GM12878 (cell line): Measurements from ENCODE around the gene SVBP. TPM values are rescaled to one million over a fixed set of nuclear protein-coding genes. Genes with fewer than 3 reads are reported as not detected.

Experiments used
- ATAC-seq: fragments of 200-7000 bp; cut with Tn5 transposase; 3 replicates; pipeline ENCODE4 v1.9.1; 2020; ENCODE audit warnings: mild to moderate bottlenecking, moderate library complexity
- BruUV-seq: library from RNA; stranded (reverse); fragments of 400-500 nt; replicated peaks from 2 replicates; lab custom pipeline; 2021; lab: Mats Ljungman, UMichigan
- CTCF ChIA-PET: fragments of 300-600 bp; sonication (Branson Sonifier 250); formaldehyde crosslinking; extraction: SDS; loops from one replicate; lab custom pipeline; 2021; ENCODE audit warnings: inconsistent platforms; lab: Yijun Ruan, JAX
- POLR2A ChIA-PET: fragments of 350-600 bp; formaldehyde crosslinking; extraction: SDS; loops from one replicate; lab custom pipeline; 2021; ENCODE audit warnings: inconsistent platforms; lab: Charles Lee
- RAD21 ChIA-PET: fragments of 300-600 bp; sonication (Branson Sonifier 250); formaldehyde crosslinking; loops from one replicate; lab custom pipeline; 2023; ENCODE audit warnings: antibody characterized with exemption; ENCODE audit not compliant: unreplicated experiment; lab: Charles Lee
- SMC1A ChIA-PET: fragments of 300-600 bp; sonication (Branson Sonifier 250); formaldehyde crosslinking; loops from one replicate; lab custom pipeline; 2023; ENCODE audit not compliant: unreplicated experiment, uncharacterized antibody; lab: Charles Lee
- DNase-seq: peaks from one replicate; pipeline ENCODE4 v3.0.0-alpha.2; 2011; ENCODE audit warnings: low read depth, low spot score
- FAIRE-seq: peaks from 3 replicates; lab custom pipeline; 2011; peaks lifted over from hg19 to GRCh38; lab: Jason Lieb, UNC
- H2AFZ ChIP-seq: 2 replicates; pipeline ENCODE4 v1.6.0; 2011; ENCODE audit warnings: low read depth, low read length, control low read depth; ENCODE audit not compliant: control insufficient read depth
- H3K27ac ChIP-seq: 2 replicates; pipeline ENCODE4 v1.5.1; 2011; ENCODE audit warnings: control low read depth; ENCODE audit not compliant: control insufficient read depth, insufficient read depth
- H3K27me3 ChIP-seq, 2 experiments: replicated peaks in 1 of 2; 2 replicates each; pipeline versions ENCODE4 v1.6.0 to v1.6.1; 2011; ENCODE audit warnings: low read length in 1 of 2; ENCODE audit not compliant: control insufficient read depth in 2 of 2, insufficient read depth in 2 of 2
- H3K36me3 ChIP-seq, 2 experiments: 2 replicates each; pipeline ENCODE4 v1.5.1; 2011; ENCODE audit warnings: low read length in 1 of 2; ENCODE audit not compliant: control insufficient read depth in 2 of 2, insufficient read depth in 2 of 2
- H3K4me1 ChIP-seq: 2 replicates; pipeline ENCODE4 v1.6.1; 2011; ENCODE audit warnings: mild to moderate bottlenecking, low read length, moderate library complexity, mixed read lengths; ENCODE audit not compliant: control insufficient read depth, insufficient read depth
- H3K4me2 ChIP-seq: 2 replicates; pipeline ENCODE4 v1.6.0; 2011; ENCODE audit warnings: control low read depth; ENCODE audit not compliant: control insufficient read depth, insufficient read depth
- H3K4me3 ChIP-seq: fragments of 200-600 bp; sonication (generic); 2 replicates; pipeline ENCODE4 v1.5.1; 2016
- H3K79me2 ChIP-seq: 2 replicates; pipeline ENCODE4 v1.6.0; 2011; ENCODE audit warnings: low read length; ENCODE audit not compliant: control insufficient read depth, insufficient read depth
- H3K9ac ChIP-seq: 2 replicates; pipeline ENCODE4 v1.8.0; 2011; ENCODE audit warnings: low read length, control low read depth, mixed read lengths; ENCODE audit not compliant: control insufficient read depth, insufficient read depth
- H3K9me3 ChIP-seq: replicated peaks from 3 replicates; pipeline ENCODE4 v1.5.1; 2011; ENCODE audit warnings: mild to moderate bottlenecking, low read length; ENCODE audit not compliant: control insufficient read depth, insufficient read depth
- H4K20me1 ChIP-seq: 2 replicates; pipeline ENCODE4 v1.6.0; 2011; ENCODE audit not compliant: control insufficient read depth, insufficient read depth
- BHLHE40 ChIP-seq, 2 experiments: fragments of 450-650 bp in 1 of 2; IDR thresholded peaks; 2 replicates each; pipeline ENCODE4 v1.6.1; 2011 to 2017; ENCODE audit warnings: low read depth in 2 of 2, borderline replicate concordance in 1 of 2, improper control_type of control experiment in 1 of 2, low read length in 1 of 2, mild to moderate bottlenecking in 1 of 2
- GABPA ChIP-seq: IDR thresholded peaks from 2 replicates; pipeline ENCODE4 v1.6.1; 2014; ENCODE audit warnings: antibody characterized with exemption, low read depth, mild to moderate bottlenecking, inconsistent platforms
- HCFC1 ChIP-seq: fragments of 150-350 bp; IDR thresholded peaks from 2 replicates; pipeline ENCODE4 v1.6.1; 2014; ENCODE audit warnings: low read length
- RAD21 ChIP-seq: IDR thresholded peaks from 2 replicates; pipeline ENCODE4 v1.6.1; 2011; ENCODE audit warnings: mild to moderate bottlenecking, low read depth, low read length, moderate library complexity; ENCODE audit not compliant: insufficient read depth
- RBBP5 ChIP-seq: fragments of 200-600 bp; sonication (generic); conservative IDR thresholded peaks from 2 replicates; pipeline ENCODE4 v1.6.1; 2016
- ZBTB11 ChIP-seq: fragments of 450-650 bp; formaldehyde crosslinking; IDR thresholded peaks from 2 replicates; pipeline ENCODE4 v1.5.0; 2022; ENCODE audit warnings: mild to moderate bottlenecking, missing genetic modification characterization
- ZBTB4 ChIP-seq: fragments of 450-650 bp; formaldehyde crosslinking; IDR thresholded peaks from 2 replicates; pipeline ENCODE4 v1.4.0; 2022; ENCODE audit warnings: mild to moderate bottlenecking, moderate library complexity
- ZNF384 ChIP-seq: IDR thresholded peaks from 2 replicates; pipeline ENCODE4 v1.6.1; 2012; ENCODE audit warnings: low read depth, mild to moderate bottlenecking, low read length, improper control_type of control experiment, borderline replicate concordance
- WGBS: methylation state at CpG from one replicate; pipeline ENCODE4 v1.1.6; 2016; ENCODE audit warnings: low lambda C conversion rate; ENCODE audit not compliant: insufficient replicate concordance, insufficient coverage; ENCODE audit errors: missing lambda C conversion rate; 5-methylcytosine and 5-hydroxymethylcytosine counted together
- in situ Hi-C: fragments of 300-500 bp; cut with MboI; formaldehyde crosslinking; loops from 9 replicates; pipeline ENCODE4 v1.14.3; 2018; ENCODE audit warnings: mixed read lengths
- intact Hi-C: fragments of 100-400 bp; cut with micrococcal nuclease; formaldehyde crosslinking; loops from one replicate; pipeline ENCODE4 v1.14.2; 2022; ENCODE audit not compliant: unreplicated experiment
- polyA plus RNA-seq, 11 experiments: library from polyadenylated mRNA; depleted of rRNA in 4 of 11; unstranded in 6 of 11; stranded (reverse) in 5 of 11; fragments of >200 nt; fragmentation: Nextera tagmentation in 4 of 11; fragmentation: Illumina TruSeq in 1 of 11; extraction: Ambion mirVana in 4 of 11; extraction: Trizol in 1 of 11; gene quantifications; 1 replicate in 1 of 11; 2 replicates in 10 of 11; pipeline versions ENCODE4 v1.2.1 to v1.2.3, GENCODE V29; 2011 to 2016; ENCODE audit warnings: inconsistent platforms in 2 of 11, missing spikeins in 2 of 11, low read depth in 1 of 11
- total RNA-seq, 4 experiments: library from RNA; depleted of rRNA in 3 of 4; stranded (reverse); fragments of >200 nt in 3 of 4; fragmentation: Illumina TruSeq in 1 of 4; extraction: Trizol in 1 of 4; gene quantifications; 2 replicates each; pipeline versions ENCODE4 v1.2.1 to v1.2.3, GENCODE V29; 2013 to 2021
- TF ChIP-seq, protein P1 (sequence below): fragments of 150-350 bp; IDR thresholded peaks from 2 replicates; pipeline ENCODE4 v1.6.1; 2014; ENCODE audit warnings: mild to moderate bottlenecking, low read depth, low read length

Gene SVBP
- total and polyA plus RNA-seq, 10 of the 15 experiments (the other 5 are each of a cell fraction or from before 2014, with no cell fraction given) = 12.6 to 29.5 (median 19.8) TPM

GRCh38 chr1:42825036-42825851 is 8.0 kb upstream of the SVBP start:
- Histone ChIP-seq H3K27ac (no peak overlapping the region), H3K36me3 (no peaks in the 10 kb centered on the region), H3K4me1 (no peaks in the 10 kb centered on the region), H2AFZ (no peak overlapping the region), H3K4me2 (no peak overlapping the region), H3K9ac (no peak overlapping the region), H3K4me3 (no peak overlapping the region), H3K9me3 (no peaks in the 10 kb centered on the region), H4K20me1 (no peaks in the 10 kb centered on the region), H3K79me2 (no peaks in the 10 kb centered on the region), H3K27me3 (no peaks in the 10 kb centered on the region)
- POLR2A ChIA-PET = interaction anchor here (0.9 to 1.8 kb wide), 2 partner anchors 9 to 13 kb away, joined by 3 to 7 read pairs; no protein-coding TSS in a partner anchor
- 90% methylated on average over 10 of the region's 10 CpGs for WGBS
- SMC1A ChIA-PET = interaction anchor here (0.8 to 2.8 kb wide), 2 partner anchors 10 to 21 kb away, joined by 3 to 13 read pairs; partner anchors contain the start of gene ZNF691
- in situ Hi-C loops (no loop called here), intact Hi-C loops (no loop called here)
- ATAC-seq (no peak), DNase-seq (no peak), FAIRE-seq (no peak)
- RAD21 ChIA-PET = no interaction called here
- no TSS peak for BruUV-seq
- CTCF ChIA-PET = interaction anchor here (2.2 kb wide), 1 partner anchor 21 kb away, joined by 10 read pairs; the partner anchor contains the start of gene ZNF691
- TF ChIP-seq RBBP5 (no peak), ZBTB4 (CRISPR knock-in tag) (no peak), BHLHE40 (IDR thresholded peaks at IDR 0.05; ENCODE audit: borderline replicate concordance in 1 of 2, low read depth in 2 of 2, low read length in 1 of 2) (no peak), HCFC1 (no peak), GABPA (no peak), ZNF384 (no peak), ZBTB11 (no peak), RAD21 (no peak)
- TF ChIP-seq, protein P1, sequence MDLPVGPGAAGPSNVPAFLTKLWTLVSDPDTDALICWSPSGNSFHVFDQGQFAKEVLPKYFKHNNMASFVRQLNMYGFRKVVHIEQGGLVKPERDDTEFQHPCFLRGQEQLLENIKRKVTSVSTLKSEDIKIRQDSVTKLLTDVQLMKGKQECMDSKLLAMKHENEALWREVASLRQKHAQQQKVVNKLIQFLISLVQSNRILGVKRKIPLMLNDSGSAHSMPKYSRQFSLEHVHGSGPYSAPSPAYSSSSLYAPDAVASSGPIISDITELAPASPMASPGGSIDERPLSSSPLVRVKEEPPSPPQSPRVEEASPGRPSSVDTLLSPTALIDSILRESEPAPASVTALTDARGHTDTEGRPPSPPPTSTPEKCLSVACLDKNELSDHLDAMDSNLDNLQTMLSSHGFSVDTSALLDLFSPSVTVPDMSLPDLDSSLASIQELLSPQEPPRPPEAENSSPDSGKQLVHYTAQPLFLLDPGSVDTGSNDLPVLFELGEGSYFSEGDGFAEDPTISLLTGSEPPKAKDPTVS = no peak
